Neural cell (in vitro differentiated cells): ENCODE results near the gene DNAJB2.

Experiments
- CTCF ChIP-seq: fragments of 450-650 bp; IDR thresholded peaks from 2 replicates; pipeline ENCODE4 v1.5.1; 2014; ENCODE audit warnings: antibody characterized with exemption, mild to moderate bottlenecking, moderate library complexity; ENCODE audit not compliant: poor library complexity, severe bottlenecking
- EP300 ChIP-seq: fragments of 450-650 bp; conservative IDR thresholded peaks from 2 replicates; pipeline ENCODE4 v1.6.1; 2014; ENCODE audit warnings: antibody characterized with exemption, mild to moderate bottlenecking, moderate library complexity; ENCODE audit not compliant: poor library complexity, severe bottlenecking
- SMC3 ChIP-seq: fragments of 450-650 bp; conservative IDR thresholded peaks from 2 replicates; pipeline ENCODE4 v1.6.1; 2014; ENCODE audit warnings: antibody characterized with exemption, mild to moderate bottlenecking, moderate library complexity; ENCODE audit not compliant: poor library complexity

- TF ChIP-seq EP300 (no peak), CTCF (no peak), SMC3 (no peak)
These were observed 5.6 kb downstream of the DNAJB2 start for GRCh38 chr2:219284501-219285372.
